MM.1S (cell line): ENCODE measurements around the gene GPHN.

Experiments used
- DNase-seq: peaks from one replicate; pipeline ENCODE4 v3.0.0-alpha.2; 2015
- H2AFZ ChIP-seq: fragments of 300-600 bp; sonication (generic); 2 replicates; pipeline ENCODE4 v1.6.0; 2016; ENCODE audit warnings: antibody characterized with exemption, low read length
- H3F3A ChIP-seq: fragments of 300-600 bp; sonication (generic); 2 replicates; pipeline ENCODE4 v1.6.1; 2016; ENCODE audit warnings: mild to moderate bottlenecking, antibody characterized with exemption, low read length, moderate library complexity, mixed read lengths; ENCODE audit not compliant: insufficient read depth
- H3K27ac ChIP-seq: fragments of 300-600 bp; sonication (generic); 2 replicates; pipeline ENCODE4 v1.5.1; 2016; ENCODE audit warnings: mild to moderate bottlenecking, low read length
- H3K27me3 ChIP-seq: fragments of 300-600 bp; sonication (generic); replicated peaks from 2 replicates; pipeline ENCODE4 v1.6.0; 2016; ENCODE audit warnings: low read length; ENCODE audit not compliant: insufficient read depth
- H3K36me3 ChIP-seq: fragments of 300-600 bp; sonication (generic); replicated peaks from 2 replicates; pipeline ENCODE4 v1.6.1; 2016; ENCODE audit warnings: mild to moderate bottlenecking, low read length, mixed read lengths; ENCODE audit not compliant: insufficient read depth
- H3K4me1 ChIP-seq: fragments of 300-600 bp; sonication (generic); 2 replicates; pipeline ENCODE4 v1.6.1; 2016; ENCODE audit warnings: low read length, mixed read lengths
- H3K4me2 ChIP-seq: fragments of 300-600 bp; sonication (generic); 2 replicates; pipeline ENCODE4 v1.6.0; 2016; ENCODE audit warnings: low read depth, low read length
- H3K4me3 ChIP-seq: fragments of 300-600 bp; sonication (generic); 2 replicates; pipeline ENCODE4 v1.5.1; 2016; ENCODE audit warnings: low read length, mixed read lengths
- H3K79me2 ChIP-seq: fragments of 300-600 bp; sonication (generic); 2 replicates; pipeline ENCODE4 v1.6.1; 2016; ENCODE audit warnings: mixed run types, low read length, mixed read lengths
- H3K9ac ChIP-seq: fragments of 300-600 bp; sonication (generic); 2 replicates; pipeline ENCODE4 v1.6.1; 2016; ENCODE audit warnings: low read length, mixed read lengths
- H3K9me2 ChIP-seq: fragments of 300-600 bp; sonication (generic); replicated peaks from 2 replicates; pipeline ENCODE4 v1.6.1; 2016; ENCODE audit warnings: mild to moderate bottlenecking, low read length, mixed read lengths; ENCODE audit not compliant: insufficient read depth
- H3K9me3 ChIP-seq: fragments of 300-600 bp; sonication (generic); replicated peaks from 2 replicates; pipeline ENCODE4 v1.6.1; 2016; ENCODE audit warnings: mild to moderate bottlenecking, low read length, mixed read lengths; ENCODE audit not compliant: insufficient read depth
- H4K20me1 ChIP-seq: fragments of 300-600 bp; sonication (generic); 2 replicates; pipeline ENCODE4 v1.6.1; 2016; ENCODE audit warnings: mild to moderate bottlenecking, low read length, moderate library complexity, mixed read lengths; ENCODE audit not compliant: insufficient read depth
- CTCF ChIP-seq: fragments of 300-600 bp; sonication (generic); IDR thresholded peaks from 2 replicates; pipeline ENCODE4 v1.5.1; 2016; ENCODE audit warnings: antibody characterized with exemption, low read length, mixed read lengths
- EZH2 ChIP-seq: fragments of 300-600 bp; sonication (generic); optimal IDR thresholded peaks from 2 replicates; pipeline ENCODE3; 2017; ENCODE audit warnings: low read depth, mild to moderate bottlenecking, antibody characterized with exemption, low read length, mixed read lengths
- EZH2phosphoT487 ChIP-seq: fragments of 300-600 bp; sonication (generic); IDR thresholded peaks from 2 replicates; pipeline ENCODE4 v1.6.1; 2018; ENCODE audit warnings: antibody characterized with exemption, low read length

Gene GPHN

GRCh38 chr14:67207810-67208209 is 699.9 kb downstream of the GPHN start:
- no peak overlapping the region for H3K4me3 ChIP-seq
- H3K79me2 ChIP-seq = no peaks in the 10 kb centered on the region
- H3K9me3 ChIP-seq = no peaks in the 10 kb centered on the region
- no peak overlapping the region for H3K4me2 ChIP-seq
- TF ChIP-seq CTCF = no peak
- no peak for TF ChIP-seq EZH2
- TF ChIP-seq EZH2phosphoT487 = no peak
- H3K4me1 ChIP-seq = no peaks in the 10 kb centered on the region
- H3K9ac ChIP-seq = no peak overlapping the region
- no peak overlapping the region for H3K27ac ChIP-seq
- no peaks in the 10 kb centered on the region for H3K9me2 ChIP-seq
- DNase-seq = no peak
- no peaks in the 10 kb centered on the region for H3K36me3 ChIP-seq
- no peaks in the 10 kb centered on the region for H3F3A ChIP-seq
- no peak overlapping the region for H2AFZ ChIP-seq
- H3K27me3 ChIP-seq = no peaks in the 10 kb centered on the region
- no peaks in the 10 kb centered on the region for H4K20me1 ChIP-seq

- no peak overlapping the region for H2AFZ ChIP-seq
- no peaks in the 10 kb centered on the region for H3K4me1 ChIP-seq
- no peaks in the 10 kb centered on the region for H3K79me2 ChIP-seq
- H3K36me3 ChIP-seq = no peaks in the 10 kb centered on the region
- no peak overlapping the region for H3K4me3 ChIP-seq
- H3F3A ChIP-seq = no peaks in the 10 kb centered on the region
- no peak for TF ChIP-seq EZH2phosphoT487
- no peak for TF ChIP-seq CTCF
- no peak for TF ChIP-seq EZH2
- no peak for DNase-seq
- H3K4me2 ChIP-seq = no peak overlapping the region
- H3K9ac ChIP-seq = no peak overlapping the region
- no peaks in the 10 kb centered on the region for H3K9me2 ChIP-seq
- H3K9me3 ChIP-seq = no peaks in the 10 kb centered on the region
- no peaks in the 10 kb centered on the region for H3K27me3 ChIP-seq
- H4K20me1 ChIP-seq = no peaks in the 10 kb centered on the region
- H3K27ac ChIP-seq = no peak overlapping the region
Measured at GRCh38 chr14:67218126-67218525, 710.2 kb downstream of the GPHN start.

DNA sequence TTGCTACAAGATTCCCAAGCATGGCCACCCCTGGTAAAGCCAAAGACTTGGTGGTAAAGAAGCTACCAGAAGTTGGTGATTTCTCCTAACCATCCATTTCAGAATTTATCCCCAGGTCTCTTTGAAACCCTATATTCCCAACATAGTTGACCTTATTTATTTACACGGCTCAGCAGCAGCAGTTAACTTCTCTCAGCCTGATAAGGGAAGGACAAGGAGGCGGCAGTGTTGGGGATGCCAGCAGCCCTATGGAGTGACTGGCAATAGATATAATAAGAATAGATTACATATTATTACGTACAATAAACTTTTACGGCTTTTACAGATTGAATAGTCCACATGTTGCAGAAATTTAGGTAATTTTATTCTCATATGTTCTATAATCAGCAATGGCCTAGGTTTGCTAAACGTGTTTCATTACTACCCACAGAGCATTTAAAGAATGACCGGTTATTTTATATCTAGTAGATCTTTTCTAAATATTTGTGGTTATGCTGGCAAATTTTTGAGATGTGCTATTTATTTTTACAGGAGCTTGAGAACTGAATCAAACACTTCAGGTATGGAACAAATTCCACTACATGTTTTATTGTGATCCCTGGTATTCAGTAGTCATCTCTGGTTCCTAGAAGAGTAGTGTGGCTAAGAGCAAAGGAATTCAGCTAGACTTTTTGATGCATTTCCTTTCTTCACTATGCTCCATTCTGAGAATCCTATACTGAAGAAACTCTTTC is 713.5 kb downstream of the GPHN start:
- H3K27ac ChIP-seq = no peak overlapping the region
- TF ChIP-seq EZH2 (no peak), CTCF (no peak), EZH2phosphoT487 (no peak)

More for the DNA sequence above, 713.5 kb downstream of the GPHN start:
- DNase-seq = no peak
- H3K4me1 ChIP-seq = no peaks in the 10 kb centered on the region
- no peak overlapping the region for H3K9ac ChIP-seq
- no peaks in the 10 kb centered on the region for H3K9me2 ChIP-seq
- H3K36me3 ChIP-seq = no peaks in the 10 kb centered on the region
- H2AFZ ChIP-seq = no peak overlapping the region
- no peaks in the 10 kb centered on the region for H3K9me3 ChIP-seq
- no peak overlapping the region for H3K4me2 ChIP-seq
- H3K4me3 ChIP-seq = no peak overlapping the region
- H3K79me2 ChIP-seq = no peaks in the 10 kb centered on the region
- no peaks in the 10 kb centered on the region for H3F3A ChIP-seq
- H4K20me1 ChIP-seq = no peaks in the 10 kb centered on the region
- no peaks in the 10 kb centered on the region for H3K27me3 ChIP-seq
